HCT116 (cell line): ENCODE measurements around the gene ELF3. TPM values are rescaled to one million over a fixed set of nuclear protein-coding genes. Genes with fewer than 3 reads are reported as not detected.

Source experiments
- ATAC-seq: fragments of 200-7000 bp; cut with Tn5 transposase; 2 replicates; pipeline ENCODE4 v1.9.1; 2020; ENCODE audit warnings: mild to moderate bottlenecking, moderate library complexity
- BruUV-seq: library from RNA; stranded (reverse); fragments of 400-500 nt; replicated peaks from 2 replicates; lab custom pipeline; 2021; lab: Mats Ljungman, UMichigan
- CTCF ChIA-PET: fragments of 300-600 bp; sonication (Branson Sonifier 250); formaldehyde crosslinking; loops from one replicate; lab custom pipeline; 2021; ENCODE audit warnings: antibody characterized with exemption; lab: Charles Lee
- POLR2A ChIA-PET: fragments of 300-600, 350-600 bp; sonication (Branson Sonifier 250); formaldehyde crosslinking; loops from one replicate; lab custom pipeline; 2021; ENCODE audit warnings: antibody characterized with exemption; lab: Charles Lee
- RAD21 ChIA-PET, 2 experiments: fragments of 300-600 bp; sonication (Branson Sonifier 250); formaldehyde crosslinking; loops; one replicate each; lab custom pipeline; 2023; ENCODE audit warnings: low total read pairs in 2 of 2; ENCODE audit not compliant: uncharacterized antibody in 2 of 2, unreplicated experiment in 2 of 2, low non-redundant PET in 1 of 2; lab: Charles Lee
- DNase-seq: peaks from one replicate; pipeline ENCODE4 v3.0.0-alpha.2; 2010; ENCODE audit warnings: low read depth, low spot score
- H2AFZ ChIP-seq: fragments of 200-600 bp; shearing (Covaris generic), sonication (generic); 2 replicates; pipeline ENCODE4 v1.6.1; 2017; ENCODE audit warnings: low read depth, mixed run types, mixed read lengths, antibody characterized with exemption, low read length; ENCODE audit not compliant: poor library complexity, severe bottlenecking
- H3K27ac ChIP-seq: 2 replicates; pipeline ENCODE4 v1.5.1; 2012; ENCODE audit warnings: low read depth, low read length
- H3K27me3 ChIP-seq: fragments of 200-600 bp; sonication (generic); 2 replicates; pipeline ENCODE4 v1.6.1; 2016; ENCODE audit warnings: mixed run types, low read length, mixed read lengths; ENCODE audit not compliant: insufficient read depth
- H3K36me3 ChIP-seq, 2 experiments: fragments of 200-500 bp in 1 of 2; fragments of 200-600 bp in 1 of 2; sonication (Bioruptor generic) in 1 of 2; sonication (generic) in 1 of 2; 2 replicates each; pipeline versions ENCODE4 v1.5.1 to v1.6.1; 2014 to 2016; ENCODE audit warnings: low read length in 2 of 2, inconsistent platforms in 1 of 2, mixed read lengths in 1 of 2, mixed run types in 1 of 2; ENCODE audit not compliant: insufficient read depth in 2 of 2, control insufficient read depth in 1 of 2
- H3K4me1 ChIP-seq, 2 experiments: fragments of 200-600 bp in 1 of 2; sonication (generic) in 1 of 2; 2 replicates each; pipeline versions ENCODE4 v1.5.1 to v1.6.1; 2012 to 2017; ENCODE audit warnings: low read length in 2 of 2, inconsistent platforms in 1 of 2, mild to moderate bottlenecking in 1 of 2, mixed read lengths in 1 of 2, mixed run types in 1 of 2, moderate library complexity in 1 of 2; ENCODE audit not compliant: insufficient read depth in 2 of 2, control insufficient read depth in 1 of 2
- H3K4me2 ChIP-seq: fragments of 200-600 bp; sonication (generic); 2 replicates; pipeline ENCODE4 v1.6.1; 2017; ENCODE audit warnings: mixed run types, low read length, mixed read lengths
- H3K4me3 ChIP-seq, 2 experiments: fragments of 200-600 bp in 1 of 2; sonication (generic) in 1 of 2; replicated peaks in 1 of 2; 2 replicates each; pipeline ENCODE4 v1.5.1; 2011 to 2016; ENCODE audit warnings: low read length in 2 of 2, control low read depth in 1 of 2, low read depth in 1 of 2, mild to moderate bottlenecking in 1 of 2, mixed read lengths in 1 of 2, mixed run types in 1 of 2
- H3K79me2 ChIP-seq: fragments of 200-600 bp; sonication (generic); 2 replicates; pipeline ENCODE4 v1.6.1; 2017; ENCODE audit warnings: mild to moderate bottlenecking, mixed run types, low read length, moderate library complexity, mixed read lengths; ENCODE audit not compliant: insufficient read depth
- H3K9ac ChIP-seq: fragments of 200-600 bp; sonication (generic); 2 replicates; pipeline ENCODE4 v1.6.1; 2016; ENCODE audit warnings: low read length, mixed read lengths
- H3K9me2 ChIP-seq: fragments of 200-600 bp; sonication (generic), shearing (Covaris generic); 2 replicates; pipeline ENCODE4 v1.6.1; 2017; ENCODE audit warnings: mixed run types, mild to moderate bottlenecking, moderate library complexity; ENCODE audit not compliant: insufficient read depth
- H3K9me3 ChIP-seq, 2 experiments: fragments of 200-500 bp in 1 of 2; fragments of 200-600 bp in 1 of 2; sonication (Bioruptor generic) in 1 of 2; sonication (generic) in 1 of 2; 2 replicates each; pipeline ENCODE4 v1.6.1; 2014 to 2017; ENCODE audit warnings: low read length in 2 of 2, mixed read lengths in 2 of 2, inconsistent platforms in 1 of 2, low read depth in 1 of 2, mild to moderate bottlenecking in 1 of 2, mixed run types in 1 of 2, moderate library complexity in 1 of 2; ENCODE audit not compliant: control insufficient read depth in 1 of 2, insufficient read depth in 1 of 2
- H4K20me1 ChIP-seq: fragments of 200-600 bp; sonication (generic), shearing (Covaris generic); 2 replicates; pipeline ENCODE4 v1.6.1; 2017; ENCODE audit warnings: mixed run types, mild to moderate bottlenecking, moderate library complexity; ENCODE audit not compliant: insufficient read depth
- ATF3 ChIP-seq: IDR thresholded peaks from 2 replicates; pipeline ENCODE4 v1.6.1; 2012
- CBX3 ChIP-seq: IDR thresholded peaks from 2 replicates; pipeline ENCODE4 v1.6.1; 2012; ENCODE audit warnings: low read depth
- CTCF ChIP-seq, 3 experiments: fragments of 200-600 bp in 1 of 3; sonication (generic) in 1 of 3; IDR thresholded peaks in 2 of 3; conservative IDR thresholded peaks in 1 of 3; 2 replicates each; pipeline ENCODE4 v1.5.1; 2012 to 2017; ENCODE audit warnings: low read depth in 2 of 3, low read length in 2 of 3, antibody characterized with exemption in 1 of 3, borderline replicate concordance in 1 of 3, control low read depth in 1 of 3, mild to moderate bottlenecking in 1 of 3, mixed read lengths in 1 of 3, mixed run types in 1 of 3, moderate library complexity in 1 of 3; ENCODE audit not compliant: insufficient read depth in 1 of 3
- EGR1 ChIP-seq: IDR thresholded peaks from 2 replicates; pipeline ENCODE4 v1.6.1; 2012; ENCODE audit warnings: low read depth
- ELF1 ChIP-seq: IDR thresholded peaks from 2 replicates; pipeline ENCODE4 v1.6.1; 2012; ENCODE audit warnings: low read depth, borderline replicate concordance
- EZH2phosphoT487 ChIP-seq: fragments of 200-600 bp; IDR thresholded peaks from 2 replicates; pipeline ENCODE4 v1.6.1; 2018; ENCODE audit warnings: antibody characterized with exemption, borderline replicate concordance
- FOSL1 ChIP-seq: IDR thresholded peaks from 2 replicates; pipeline ENCODE4 v1.6.1; 2012; ENCODE audit warnings: low read depth
- JUND ChIP-seq: IDR thresholded peaks from 2 replicates; pipeline ENCODE4 v1.6.1; 2012
- POLR2A ChIP-seq: IDR thresholded peaks from 2 replicates; pipeline ENCODE4 v1.7.0; 2011; ENCODE audit warnings: borderline replicate concordance; ENCODE audit not compliant: insufficient read depth, insufficient read length; ENCODE audit errors: extremely low read depth
- POLR2AphosphoS5 ChIP-seq: IDR thresholded peaks from 2 replicates; pipeline ENCODE4 v1.6.1; 2011; ENCODE audit warnings: mild to moderate bottlenecking, low read depth, low read length, moderate library complexity
- RAD21 ChIP-seq: IDR thresholded peaks from 2 replicates; pipeline ENCODE4 v1.6.1; 2012; ENCODE audit warnings: low read depth, mild to moderate bottlenecking
- SIN3A ChIP-seq: IDR thresholded peaks from 2 replicates; pipeline ENCODE4 v1.6.1; 2012; ENCODE audit warnings: low read depth
- SP1 ChIP-seq: IDR thresholded peaks from 2 replicates; pipeline ENCODE4 v1.6.1; 2012; ENCODE audit warnings: low read depth
- YY1 ChIP-seq: IDR thresholded peaks from 2 replicates; pipeline ENCODE4 v1.6.1; 2011; ENCODE audit warnings: low read length, low read depth, moderate library complexity, mild to moderate bottlenecking; ENCODE audit not compliant: insufficient replicate concordance; ENCODE audit errors: extremely low read depth
- ZBTB33 ChIP-seq: IDR thresholded peaks from 2 replicates; pipeline ENCODE4 v1.6.1; 2011; ENCODE audit warnings: mild to moderate bottlenecking, low read length, moderate library complexity; ENCODE audit not compliant: insufficient replicate concordance; ENCODE audit errors: extremely low read depth
- ZNF274 ChIP-seq: fragments of 200-500 bp; sonication (Bioruptor generic); IDR thresholded peaks from 2 replicates; pipeline ENCODE4 v1.6.1; 2014; ENCODE audit warnings: mild to moderate bottlenecking, low read depth, low read length, inconsistent platforms
- intact Hi-C: fragments of 100-400 bp; cut with micrococcal nuclease; formaldehyde crosslinking; loops from 2 replicates; pipeline ENCODE4 v1.10.0; 2022
- total RNA-seq: library from RNA; stranded (reverse); gene quantifications from one replicate; pipeline ENCODE4 v1.2.1, GENCODE V29; 2021; ENCODE audit not compliant: unreplicated experiment

ELF3 gene
- total RNA-seq, 1 experiment from 2014 or later, result 200 TPM

- TF ChIP-seq ELF1 (no peak; the same call in 1 of the 2 replicates), RAD21 (peak; percentile 15; the same call in 1 of the 2 replicates), POLR2AphosphoS5 (peak; percentile 83), EGR1 (no peak), EZH2phosphoT487 (no peak), SIN3A (no peak; the same call in 1 of the 2 replicates)
These were observed 27.6 kb upstream of the ELF3 start, which contains the start of gene RNPEP (continued) for GRCh38 chr1:201982623-201983379.

GRCh38 chr1:201983380-201983805 is 27.0 kb upstream of the ELF3 start:
- peak overlapping the region; percentile 89 to 98 for H3K4me3 ChIP-seq
- ChIA-PET CTCF (interaction anchor here (0.9 to 4.1 kb wide), 4 partner anchors 17 to 135 kb away, joined by 3 to 19 read pairs (median 4); partner anchors contain the start of gene ELF3), POLR2A (interaction anchor here (0.8 to 2.9 kb wide), 3 partner anchors 27 to 269 kb away, joined by 3 to 12 read pairs (median 3); partner anchors contain the start of gene ELF3), RAD21 (no interaction called here)
- H3K4me2 ChIP-seq, result peak overlapping the region; percentile 88
- DNase-seq (no peak), ATAC-seq (no peak)
- BruUV-seq, result no TSS peak
- H4K20me1 ChIP-seq, result no peaks in the 10 kb centered on the region
- peak overlapping the region; percentile 53 for H2AFZ ChIP-seq
- peaks cover 42% of the 10 kb centered on the region for H3K79me2 ChIP-seq
- H3K27ac ChIP-seq, result peak overlapping the region; percentile 90
- intact Hi-C loops, result no loop called here
- H3K27me3 ChIP-seq, result no peaks in the 10 kb centered on the region
- peaks cover 5 to 23% of the 10 kb centered on the region in 2 experiments for H3K4me1 ChIP-seq
- no peaks in the 10 kb centered on the region for H3K9me3 ChIP-seq
- TF ChIP-seq SIN3A, result no peak; the same call in 1 of the 2 replicates
- no peak; the same call in 1 of the 2 replicates for TF ChIP-seq RAD21
- TF ChIP-seq JUND, result no peak
- TF ChIP-seq FOSL1, result no peak
- TF ChIP-seq CBX3, result no peak
- TF ChIP-seq ZNF274, result no peak
- no peak for TF ChIP-seq POLR2AphosphoS5
- no peak; a peak in 1 of 6 replicates for TF ChIP-seq CTCF (IDR thresholded peaks at IDR 0.05 in 2 of 3, conservative IDR thresholded peaks at IDR 0.05 in 1 of 3; ENCODE audit: borderline replicate concordance in 1 of 3, insufficient read depth in 1 of 3, low read depth in 2 of 3, low read length in 2 of 3)
- TF ChIP-seq SP1, result no peak
- TF ChIP-seq YY1, result no peak
- TF ChIP-seq ZBTB33, result no peak
- no peak for TF ChIP-seq EZH2phosphoT487
- no peak for TF ChIP-seq POLR2A
- TF ChIP-seq ATF3, result no peak
- peak overlapping the region; percentile 92 for H3K9ac ChIP-seq
- 0 out of 4 replicates have a peak, but pooled peaks cover 0 to 3% of the 10 kb centered on the region in 2 experiments for H3K36me3 ChIP-seq
- no peaks in the 10 kb centered on the region for H3K9me2 ChIP-seq
